ENCODE results near the gene MRGPRF. TPM values are rescaled to one million over a fixed set of nuclear protein-coding genes. Genes with fewer than 3 reads are reported as not detected.

Gene MRGPRF
- total RNA-seq, 2 donors from 2014 or later, result 3.0 to 17.9 TPM

GRCh38 chr11:68969386-68969785, 43.7 kb downstream of the MRGPRF start:
- H3K9ac ChIP-seq (ENCODE audit: low read depth in 2 of 2, low read length in 2 of 2), result no peak overlapping the region
- no peaks in the 10 kb centered on the region for H3K4me1 ChIP-seq
- H3K36me3 ChIP-seq, result no peaks in the 10 kb centered on the region
- intact Hi-C loops (cut with DNase I), result no loop called here
- H3K27me3 ChIP-seq, result no peaks in the 10 kb centered on the region
- H3K27ac ChIP-seq, result no peak overlapping the region
- no peak for DNase-seq
- no peak overlapping the region for H3K4me3 ChIP-seq
- TF ChIP-seq CTCF (IDR thresholded peaks at IDR 0.05), result no peak
- no peaks in the 10 kb centered on the region for H3K9me3 ChIP-seq

- H3K9me3 ChIP-seq, result no peaks in the 10 kb centered on the region
- no peak for DNase-seq
- H3K27ac ChIP-seq, result no peak overlapping the region
- H3K27me3 ChIP-seq, result no peaks in the 10 kb centered on the region
- intact Hi-C loops (cut with DNase I), result no loop called here
- no peak overlapping the region for H3K4me3 ChIP-seq
- H3K4me1 ChIP-seq, result no peaks in the 10 kb centered on the region
- no peak for TF ChIP-seq CTCF (IDR thresholded peaks at IDR 0.05)
- no peaks in the 10 kb centered on the region for H3K36me3 ChIP-seq
- H3K9ac ChIP-seq (ENCODE audit: low read depth in 2 of 2, low read length in 2 of 2), result no peak overlapping the region
Observed at GRCh38 chr11:68968306-68969250, 44.5 kb downstream of the MRGPRF start.

- intact Hi-C loops (cut with DNase I), result no loop called here
- no peak overlapping the region for H3K27ac ChIP-seq
- no peak overlapping the region for H3K9ac ChIP-seq (ENCODE audit: low read depth in 2 of 2, low read length in 2 of 2)
- DNase-seq, result no peak
- H3K36me3 ChIP-seq, result no peaks in the 10 kb centered on the region
- no peak for TF ChIP-seq CTCF (IDR thresholded peaks at IDR 0.05)
- no peaks in the 10 kb centered on the region for H3K4me1 ChIP-seq
- no peaks in the 10 kb centered on the region for H3K9me3 ChIP-seq
- no peak overlapping the region for H3K4me3 ChIP-seq
- no peaks in the 10 kb centered on the region for H3K27me3 ChIP-seq
Observed at GRCh38 chr11:68966894-68967780, 45.9 kb downstream of the MRGPRF start.

GRCh38 chr11:68965901-68966853, 46.9 kb downstream of the MRGPRF start:
- no peak for TF ChIP-seq CTCF (IDR thresholded peaks at IDR 0.05)
- no peak overlapping the region for H3K9ac ChIP-seq (ENCODE audit: low read depth in 2 of 2, low read length in 2 of 2)
- no peaks in the 10 kb centered on the region for H3K4me1 ChIP-seq
- no peaks in the 10 kb centered on the region for H3K9me3 ChIP-seq
- no peak overlapping the region for H3K27ac ChIP-seq
- no peak overlapping the region for H3K4me3 ChIP-seq
- H3K36me3 ChIP-seq, result no peaks in the 10 kb centered on the region
- intact Hi-C loops (cut with DNase I), result no loop called here
- no peak for DNase-seq
- no peaks in the 10 kb centered on the region for H3K27me3 ChIP-seq

GRCh38 chr11:68963779-68964178, 49.3 kb downstream of the MRGPRF start:
- Histone ChIP-seq H3K9me3 (no peaks in the 10 kb centered on the region), H3K36me3 (no peaks in the 10 kb centered on the region), H3K27me3 (no peaks in the 10 kb centered on the region), H3K27ac (no peak overlapping the region), H3K9ac (ENCODE audit: low read depth in 2 of 2, low read length in 2 of 2) (no peak overlapping the region), H3K4me1 (no peaks in the 10 kb centered on the region), H3K4me3 (no peak overlapping the region)
- intact Hi-C loops (cut with DNase I), result no loop called here
- no peak for DNase-seq
- TF ChIP-seq CTCF (IDR thresholded peaks at IDR 0.05), result no peak
